HepG2 (cell line): ENCODE data around the gene HSD3B7. TPM values are rescaled to one million over a fixed set of nuclear protein-coding genes. Genes with fewer than 3 reads are reported as not detected.
A peak's percentile ranks its signal among the peaks of the same experiment; 100 is the strongest.

ENCODE experiments used
- AGO2 ChIP-seq: fragments of 200-400 bp; formaldehyde crosslinking; optimal IDR thresholded peaks from 2 replicates; pipeline ENCODE3; 2017; ENCODE audit warnings: mild to moderate bottlenecking, low read depth, low read length, moderate library complexity
- ARHGAP35 ChIP-seq: sonication (generic); formaldehyde crosslinking; IDR thresholded peaks from 2 replicates; pipeline ENCODE4 v1.9.0; 2022; ENCODE audit warnings: mild to moderate bottlenecking, inconsistent platforms, moderate library complexity, missing genetic modification reagents, borderline replicate concordance
- ELF4 ChIP-seq: sonication (generic); formaldehyde crosslinking; IDR thresholded peaks from 2 replicates; pipeline ENCODE4 v1.5.0; 2020; ENCODE audit warnings: missing genetic modification reagents, mild to moderate bottlenecking, moderate library complexity, borderline replicate concordance
- MXI1 ChIP-seq: IDR thresholded peaks from 3 replicates; pipeline ENCODE4 v1.6.1; 2012; ENCODE audit warnings: low read depth, low read length, inconsistent platforms, borderline replicate concordance
- PRPF4 ChIP-seq: fragments of 200-400 bp; formaldehyde crosslinking; IDR thresholded peaks from 2 replicates; pipeline ENCODE4 v1.6.1; 2016; ENCODE audit warnings: low read length, low read depth; ENCODE audit not compliant: poor library complexity, severe bottlenecking
- REPIN1 ChIP-seq: sonication (generic); formaldehyde crosslinking; IDR thresholded peaks from 2 replicates; pipeline ENCODE4 v1.8.0; 2022; ENCODE audit warnings: missing genetic modification reagents, low read depth, mild to moderate bottlenecking, borderline replicate concordance
- SP5 ChIP-seq: IDR thresholded peaks from 2 replicates; pipeline ENCODE4 v1.6.1; 2016; ENCODE audit warnings: low read depth, borderline replicate concordance
- ZNF138 ChIP-seq: sonication (generic); formaldehyde crosslinking; IDR thresholded peaks from 2 replicates; pipeline ENCODE4 v1.5.0; 2020; ENCODE audit warnings: mild to moderate bottlenecking, low read depth, missing genetic modification reagents
- ZNF292 ChIP-seq: sonication (generic); formaldehyde crosslinking; IDR thresholded peaks from 2 replicates; pipeline ENCODE4 v1.8.1; 2022; ENCODE audit warnings: mild to moderate bottlenecking, low read depth, missing genetic modification reagents, borderline replicate concordance
- ZNF468 ChIP-seq: sonication (generic); formaldehyde crosslinking; IDR thresholded peaks from 2 replicates; pipeline ENCODE4 v1.8.0; 2022; ENCODE audit warnings: mild to moderate bottlenecking, moderate library complexity, missing genetic modification reagents
- ZNF564 ChIP-seq: sonication (generic); formaldehyde crosslinking; IDR thresholded peaks from 2 replicates; pipeline ENCODE4 v1.8.1; 2023; ENCODE audit warnings: mild to moderate bottlenecking, missing genetic modification reagents
- ZNF790 ChIP-seq: sonication (generic); formaldehyde crosslinking; IDR thresholded peaks from 2 replicates; pipeline ENCODE4 v1.8.0; 2022; ENCODE audit warnings: missing genetic modification reagents, mild to moderate bottlenecking, borderline replicate concordance
- polyA plus RNA-seq, 8 experiments: library from polyadenylated mRNA; depleted of rRNA in 3 of 8; stranded (reverse) in 7 of 8; unstranded in 1 of 8; fragments of >200 nt; fragmentation: Illumina TruSeq in 4 of 8; extraction: Trizol in 4 of 8; gene quantifications; 2 replicates each; pipeline versions ENCODE4 v1.2.1 to v1.2.3, GENCODE V29; 2011 to 2016; ENCODE audit warnings: low read depth in 4 of 8, missing spikeins in 1 of 8, mixed read lengths in 1 of 8; ENCODE audit not compliant: insufficient read depth in 1 of 8
- total RNA-seq, 5 experiments: library from RNA; depleted of rRNA; stranded (reverse); fragments of >200 nt; fragmentation: Illumina TruSeq; extraction: Trizol; gene quantifications; 2 replicates each; pipeline ENCODE4 v1.2.3, GENCODE V29; 2016; ENCODE audit warnings: low read depth in 1 of 5
- TF ChIP-seq, protein P1 (sequence below): sonication (generic); formaldehyde crosslinking; IDR thresholded peaks from 2 replicates; pipeline ENCODE4 v1.8.1; 2023; ENCODE audit warnings: mild to moderate bottlenecking, inconsistent platforms, moderate library complexity, missing genetic modification reagents, borderline replicate concordance
- TF ChIP-seq, protein P2 (sequence below): sonication (generic); formaldehyde crosslinking; IDR thresholded peaks from 2 replicates; pipeline ENCODE4 v1.5.0; 2020; ENCODE audit warnings: missing genetic modification reagents, mild to moderate bottlenecking, borderline replicate concordance
- TF ChIP-seq, protein P3 (sequence below): sonication (generic); formaldehyde crosslinking; IDR thresholded peaks from 2 replicates; pipeline ENCODE4 v1.5.0; 2020; ENCODE audit warnings: mild to moderate bottlenecking, low read depth, missing genetic modification reagents, borderline replicate concordance
- TF ChIP-seq, protein P4 (sequence below): sonication (generic); formaldehyde crosslinking; IDR thresholded peaks from 2 replicates; pipeline ENCODE4 v1.8.1; 2023; ENCODE audit warnings: mild to moderate bottlenecking, missing genetic modification reagents

The HSD3B7 gene
- total and polyA plus RNA-seq, 2 of the 13 experiments (the other 11 are each of a cell fraction or from before 2014, with no cell fraction given): 32.9 to 69.7 TPM

DNA sequence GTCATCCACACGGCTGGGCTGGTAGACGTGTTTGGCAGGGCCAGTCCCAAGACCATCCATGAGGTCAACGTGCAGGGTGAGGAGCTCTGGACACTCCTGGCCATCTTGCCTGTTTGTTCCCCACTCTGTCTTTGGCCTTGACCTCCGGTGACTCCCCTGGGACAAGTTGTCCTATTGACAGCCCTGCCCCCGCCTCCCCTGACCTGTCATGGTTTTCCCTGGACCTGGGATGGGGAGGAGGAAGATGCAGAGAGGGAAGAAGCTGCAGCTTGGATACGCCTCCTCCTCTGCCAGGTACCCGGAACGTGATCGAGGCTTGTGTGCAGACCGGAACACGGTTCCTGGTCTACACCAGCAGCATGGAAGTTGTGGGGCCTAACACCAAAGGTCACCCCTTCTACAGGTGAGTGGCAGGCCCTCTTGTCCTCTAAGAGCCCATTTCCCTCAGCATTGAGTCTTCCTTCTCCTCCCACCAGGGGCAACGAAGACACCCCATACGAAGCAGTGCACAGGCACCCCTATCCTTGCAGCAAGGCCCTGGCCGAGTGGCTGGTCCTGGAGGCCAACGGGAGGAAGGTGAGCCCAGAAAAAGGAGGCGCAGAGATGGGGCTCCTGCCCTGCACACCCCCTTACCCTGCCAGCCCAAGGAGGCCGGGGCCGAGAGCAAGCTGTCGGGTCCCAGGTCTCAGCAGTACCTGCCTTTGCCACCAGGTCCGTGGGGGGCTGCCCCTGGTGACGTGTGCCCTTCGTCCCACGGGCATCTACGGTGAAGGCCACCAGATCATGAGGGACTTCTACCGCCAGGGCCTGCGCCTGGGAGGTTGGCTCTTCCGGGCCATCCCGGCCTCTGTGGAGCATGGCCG is 1.4 kb downstream of the HSD3B7 start (continued):
- TF ChIP-seq, protein P1, sequence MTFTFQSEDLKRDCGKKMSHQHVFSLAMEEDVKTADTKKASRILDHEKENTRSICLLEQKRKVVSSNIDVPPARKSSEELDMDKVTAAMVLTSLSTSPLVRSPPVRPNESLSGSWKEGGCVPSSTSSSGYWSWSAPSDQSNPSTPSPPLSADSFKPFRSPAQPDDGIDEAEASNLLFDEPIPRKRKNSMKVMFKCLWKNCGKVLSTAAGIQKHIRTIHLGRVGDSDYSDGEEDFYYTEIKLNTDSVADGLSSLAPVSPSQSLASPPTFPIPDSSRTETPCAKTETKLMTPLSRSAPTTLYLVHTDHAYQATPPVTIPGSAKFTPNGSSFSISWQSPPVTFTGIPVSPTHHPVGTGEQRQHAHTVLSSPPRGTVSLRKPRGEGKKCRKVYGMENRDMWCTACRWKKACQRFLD: no peak
- no peak for TF ChIP-seq ZNF292
- no peak for TF ChIP-seq ZNF468 (CRISPR knock-in tag)
- TF ChIP-seq, protein P2, sequence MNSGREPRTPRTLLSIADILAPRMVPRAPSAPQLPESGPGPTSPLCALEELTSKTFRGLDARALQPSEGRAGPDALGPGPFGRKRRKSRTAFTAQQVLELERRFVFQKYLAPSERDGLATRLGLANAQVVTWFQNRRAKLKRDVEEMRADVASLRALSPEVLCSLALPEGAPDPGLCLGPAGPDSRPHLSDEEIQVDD: 0 out of 2 replicates have a peak, but pooled peaks have one; percentile 21
- TF ChIP-seq ZNF790 (CRISPR knock-in tag): 0 out of 2 replicates have a peak, but pooled peaks have one; percentile 3
- TF ChIP-seq MXI1: 0 out of 3 replicates have a peak, but pooled peaks have one; percentile 19
- no peak for TF ChIP-seq PRPF4
- TF ChIP-seq REPIN1 (CRISPR knock-in tag): no peak
- TF ChIP-seq, protein P3, sequence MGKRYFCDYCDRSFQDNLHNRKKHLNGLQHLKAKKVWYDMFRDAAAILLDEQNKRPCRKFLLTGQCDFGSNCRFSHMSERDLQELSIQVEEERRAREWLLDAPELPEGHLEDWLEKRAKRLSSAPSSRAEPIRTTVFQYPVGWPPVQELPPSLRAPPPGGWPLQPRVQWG (CRISPR knock-in tag): no peak
- no peak for TF ChIP-seq ZNF564 (CRISPR knock-in tag)
- no peak for TF ChIP-seq ELF4 (CRISPR knock-in tag)
- TF ChIP-seq, protein P4, sequence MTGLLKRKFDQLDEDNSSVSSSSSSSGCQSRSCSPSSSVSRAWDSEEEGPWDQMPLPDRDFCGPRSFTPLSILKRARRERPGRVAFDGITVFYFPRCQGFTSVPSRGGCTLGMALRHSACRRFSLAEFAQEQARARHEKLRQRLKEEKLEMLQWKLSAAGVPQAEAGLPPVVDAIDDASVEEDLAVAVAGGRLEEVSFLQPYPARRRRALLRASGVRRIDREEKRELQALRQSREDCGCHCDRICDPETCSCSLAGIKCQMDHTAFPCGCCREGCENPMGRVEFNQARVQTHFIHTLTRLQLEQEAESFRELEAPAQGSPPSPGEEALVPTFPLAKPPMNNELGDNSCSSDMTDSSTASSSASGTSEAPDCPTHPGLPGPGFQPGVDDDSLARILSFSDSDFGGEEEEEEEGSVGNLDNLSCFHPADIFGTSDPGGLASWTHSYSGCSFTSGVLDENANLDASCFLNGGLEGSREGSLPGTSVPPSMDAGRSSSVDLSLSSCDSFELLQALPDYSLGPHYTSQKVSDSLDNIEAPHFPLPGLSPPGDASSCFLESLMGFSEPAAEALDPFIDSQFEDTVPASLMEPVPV: 0 out of 2 replicates have a peak, but pooled peaks have one; percentile 3
- no peak for TF ChIP-seq ARHGAP35 (CRISPR knock-in tag)
- TF ChIP-seq AGO2: peak; percentile 39
- TF ChIP-seq SP5 (CRISPR knock-in tag): peak; percentile 42; the same call in 1 of the 2 replicates
- TF ChIP-seq ZNF138 (CRISPR knock-in tag): 0 out of 2 replicates have a peak, but pooled peaks have one; percentile 54
